GM23248 (cell line): ENCODE data around the gene SCLT1.

Experiments used
- EZH2 ChIP-seq: fragments of 200-600 bp; sonication (generic); IDR thresholded peaks from 2 replicates; pipeline ENCODE4 v1.6.1; 2018; ENCODE audit warnings: antibody characterized with exemption, mild to moderate bottlenecking; ENCODE audit not compliant: insufficient read depth, poor library complexity, severe bottlenecking
- EZH2phosphoT487 ChIP-seq: fragments of 200-600 bp; sonication (generic); IDR thresholded peaks from 2 replicates; pipeline ENCODE4 v1.6.1; 2018; ENCODE audit warnings: antibody characterized with exemption, moderate library complexity, mild to moderate bottlenecking, low read depth; ENCODE audit not compliant: insufficient read depth

GRCh38 chr4:128986908-128987307 lies 106.4 kb downstream of the SCLT1 start:
- no peak for TF ChIP-seq EZH2
- TF ChIP-seq EZH2phosphoT487, result no peak
